Measurements from ENCODE around the gene MPP4. TPM values are rescaled to one million over a fixed set of nuclear protein-coding genes. Genes with fewer than 3 reads are reported as not detected.
A peak's percentile ranks its signal among the peaks of the same experiment; 100 is the strongest.

Gene MPP4, protein sequence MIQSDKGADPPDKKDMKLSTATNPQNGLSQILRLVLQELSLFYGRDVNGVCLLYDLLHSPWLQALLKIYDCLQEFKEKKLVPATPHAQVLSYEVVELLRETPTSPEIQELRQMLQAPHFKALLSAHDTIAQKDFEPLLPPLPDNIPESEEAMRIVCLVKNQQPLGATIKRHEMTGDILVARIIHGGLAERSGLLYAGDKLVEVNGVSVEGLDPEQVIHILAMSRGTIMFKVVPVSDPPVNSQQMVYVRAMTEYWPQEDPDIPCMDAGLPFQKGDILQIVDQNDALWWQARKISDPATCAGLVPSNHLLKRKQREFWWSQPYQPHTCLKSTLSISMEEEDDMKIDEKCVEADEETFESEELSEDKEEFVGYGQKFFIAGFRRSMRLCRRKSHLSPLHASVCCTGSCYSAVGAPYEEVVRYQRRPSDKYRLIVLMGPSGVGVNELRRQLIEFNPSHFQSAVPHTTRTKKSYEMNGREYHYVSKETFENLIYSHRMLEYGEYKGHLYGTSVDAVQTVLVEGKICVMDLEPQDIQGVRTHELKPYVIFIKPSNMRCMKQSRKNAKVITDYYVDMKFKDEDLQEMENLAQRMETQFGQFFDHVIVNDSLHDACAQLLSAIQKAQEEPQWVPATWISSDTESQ
- total RNA-seq, result 0.20 and 2.0 TPM in 2 replicates

DNA sequence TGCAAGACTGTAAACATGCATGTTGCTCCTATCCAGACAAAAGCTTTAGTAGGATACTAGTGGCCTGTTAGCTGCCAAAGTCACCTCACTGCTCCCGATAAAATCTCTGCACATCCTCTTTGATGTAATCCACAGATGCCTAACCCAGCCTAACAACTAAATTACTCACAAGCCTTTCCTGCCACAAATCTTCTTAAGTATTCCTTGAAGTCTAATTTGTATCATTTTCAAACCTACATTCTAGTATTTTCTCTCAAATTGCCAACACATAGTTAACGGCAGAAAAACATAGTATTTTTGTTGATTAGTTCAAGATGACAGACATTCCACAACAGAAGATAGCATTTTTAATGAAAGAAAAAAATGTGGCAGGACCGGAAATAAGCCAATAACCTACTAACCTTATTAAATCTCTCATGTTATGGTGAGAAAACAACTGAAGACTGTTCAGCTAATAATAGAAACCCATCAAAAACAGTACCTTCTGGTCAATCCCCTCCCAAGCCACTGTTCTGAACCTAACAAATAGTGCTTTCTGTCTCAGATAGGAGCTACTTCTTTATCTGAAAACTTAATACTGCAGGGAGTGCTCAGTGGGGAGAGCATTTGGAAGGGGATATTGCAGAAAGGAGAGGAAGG is at the start of gene MPP4:
Gene MPP4, minus strand, starts transcription at position 57 of the 639 bp plus-strand sequence. CDS start 4,690 bp downstream, outside the sequence.
- DNase-seq (ENCODE audit: low read depth in 2 of 2), result peak; percentile 10 to 87

DNA sequence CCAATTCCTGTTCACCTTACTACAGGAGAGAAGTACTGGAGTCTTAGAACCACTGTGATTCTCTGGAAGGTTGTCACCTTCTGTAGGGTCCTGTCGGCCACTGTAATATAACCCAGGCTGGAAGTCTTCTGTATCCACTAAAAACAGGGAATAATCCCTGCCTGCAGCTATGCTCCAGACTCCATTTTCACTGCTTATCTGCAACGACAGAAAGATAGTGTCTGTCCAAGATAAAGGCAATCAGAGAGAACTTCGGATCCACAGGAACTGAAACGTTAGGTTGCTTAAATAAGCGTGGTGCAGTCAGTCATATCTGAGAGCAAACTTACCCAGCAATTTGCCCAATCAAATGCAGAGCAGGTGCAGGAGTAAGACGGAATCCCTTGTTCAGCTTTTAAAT is 48.1 kb upstream of the MPP4 start:
- DNase-seq (ENCODE audit: low read depth in 2 of 2), result no peak

GRCh38 chr2:201735486-201735885 is 37.0 kb upstream of the MPP4 start:
- peak; percentile 34 to 83 for DNase-seq (ENCODE audit: low read depth in 2 of 2)

DNA sequence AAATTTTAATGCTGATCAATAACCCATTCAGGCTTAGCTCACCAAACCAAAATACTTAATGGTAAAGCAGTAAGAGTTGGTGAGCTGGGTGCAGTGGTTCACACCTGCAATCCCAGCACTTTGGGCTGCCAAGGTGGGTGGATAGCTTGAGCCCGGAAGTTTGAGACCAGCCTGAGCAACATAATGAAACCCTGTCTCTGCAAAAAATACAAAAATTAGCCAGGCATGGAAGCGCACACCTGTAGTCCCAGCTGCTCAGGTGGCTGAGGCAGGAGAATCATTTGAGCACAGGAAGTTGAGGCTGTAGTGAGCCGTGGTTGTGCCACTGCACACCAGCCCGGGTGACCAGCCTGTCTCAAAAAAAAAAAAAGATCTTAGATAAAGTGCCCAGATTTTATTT is 35.7 kb upstream of the MPP4 start:
- DNase-seq (ENCODE audit: low read depth in 2 of 2), result no peak

- peak; percentile 17 to 81 for DNase-seq (ENCODE audit: low read depth in 2 of 2)
Measured at GRCh38 chr2:201733544-201733943, 35.1 kb upstream of the MPP4 start.

DNA sequence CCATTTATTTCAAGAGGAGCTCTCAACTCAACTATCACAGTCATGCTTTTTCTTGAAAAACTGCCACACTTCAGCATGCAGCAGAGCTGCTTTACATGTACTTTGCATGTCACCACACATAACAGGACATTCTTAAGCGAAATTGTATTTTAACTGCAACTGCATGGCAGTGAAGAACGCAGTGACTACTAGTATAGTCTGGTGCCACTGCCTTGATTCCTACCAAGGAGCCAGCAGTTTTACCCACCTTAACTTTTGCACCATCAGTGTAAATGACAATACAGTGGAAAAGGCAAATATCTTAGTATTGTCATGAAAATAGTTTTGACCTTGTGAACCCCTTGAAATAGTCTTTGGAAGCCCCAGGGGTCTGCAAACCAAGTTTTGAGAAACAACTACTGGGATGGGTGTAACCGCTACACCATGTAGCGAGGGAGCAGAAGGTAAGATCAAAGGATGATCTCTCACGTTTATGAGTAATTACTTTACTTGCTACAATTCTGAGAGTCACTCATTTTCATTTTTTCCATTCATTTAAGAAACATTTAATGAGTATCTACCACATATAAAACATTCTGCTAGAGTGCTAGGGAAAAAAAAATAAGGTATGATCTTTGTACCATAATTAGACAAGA is 32.3 kb upstream of the MPP4 start:
- DNase-seq (ENCODE audit: low read depth in 2 of 2), result no peak

DNA sequence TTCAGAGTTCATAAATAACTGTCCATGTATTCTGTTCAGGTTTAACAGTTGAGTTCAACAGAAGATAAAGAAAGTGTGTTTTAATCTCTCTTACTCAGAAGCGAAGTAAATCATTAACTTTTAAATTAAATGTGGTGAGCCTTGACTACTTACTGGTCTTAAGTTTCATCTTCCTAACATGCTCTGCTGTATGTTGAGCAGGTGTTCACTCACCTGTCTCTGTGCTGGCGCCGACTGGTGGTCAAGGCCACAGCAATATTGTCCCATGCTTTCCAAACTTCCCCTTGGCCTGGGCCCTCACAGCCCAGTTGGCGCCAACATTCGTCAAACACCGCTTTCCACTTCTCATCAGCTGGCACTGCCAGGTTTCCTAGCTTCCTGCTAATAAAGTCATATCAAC is 17.0 kb upstream of the MPP4 start:
- DNase-seq (ENCODE audit: low read depth in 2 of 2), result no peak

DNA sequence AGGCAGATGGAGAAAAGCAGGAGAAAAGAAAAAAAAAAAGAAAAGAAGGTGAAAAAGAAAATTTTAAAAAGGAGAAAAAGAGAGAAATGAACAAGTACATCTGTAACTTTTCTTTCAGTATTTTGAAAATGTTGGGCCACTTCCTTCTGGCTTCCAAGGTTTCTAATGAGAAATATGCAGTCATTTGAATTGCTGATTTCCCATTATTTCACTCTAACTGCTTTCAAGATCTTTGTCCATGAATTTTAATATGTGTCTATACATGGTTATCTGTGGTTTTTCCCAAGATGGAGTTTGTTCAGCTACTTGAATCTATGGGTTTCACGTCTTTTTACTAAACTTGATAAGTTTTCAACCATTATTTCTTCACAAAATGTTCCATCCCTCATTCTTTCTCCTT is 14.3 kb upstream of the MPP4 start:
- DNase-seq (ENCODE audit: low read depth in 2 of 2), result no peak

GRCh38 chr2:201709747-201710146 is 11.3 kb upstream of the MPP4 start:
- DNase-seq (ENCODE audit: low read depth in 2 of 2), result no peak

GRCh38 chr2:201709049-201709448 is 10.6 kb upstream of the MPP4 start:
- DNase-seq (ENCODE audit: low read depth in 2 of 2), result no peak

DNA sequence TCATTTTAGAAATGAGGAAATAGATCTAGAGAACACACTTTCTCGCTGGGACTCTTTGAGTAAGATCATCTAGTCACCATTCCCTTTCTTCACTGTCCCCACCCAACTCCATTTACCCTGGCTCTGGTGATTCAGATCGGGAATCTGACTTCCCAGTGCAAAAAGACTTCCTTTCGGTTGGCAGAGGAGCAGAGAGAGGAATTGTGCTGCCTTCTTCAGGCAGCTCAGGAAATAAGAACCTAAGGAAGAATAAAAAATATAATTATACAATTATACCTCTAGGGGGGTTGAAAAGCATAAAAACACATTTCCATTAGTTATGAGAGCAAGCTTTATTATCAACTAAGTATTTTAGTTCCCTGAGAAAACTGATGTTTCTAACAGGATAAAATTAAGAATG is 9.3 kb upstream of the MPP4 start:
- peak in 1 of 2 donors; percentile 87 for DNase-seq (ENCODE audit: low read depth in 2 of 2)

DNA sequence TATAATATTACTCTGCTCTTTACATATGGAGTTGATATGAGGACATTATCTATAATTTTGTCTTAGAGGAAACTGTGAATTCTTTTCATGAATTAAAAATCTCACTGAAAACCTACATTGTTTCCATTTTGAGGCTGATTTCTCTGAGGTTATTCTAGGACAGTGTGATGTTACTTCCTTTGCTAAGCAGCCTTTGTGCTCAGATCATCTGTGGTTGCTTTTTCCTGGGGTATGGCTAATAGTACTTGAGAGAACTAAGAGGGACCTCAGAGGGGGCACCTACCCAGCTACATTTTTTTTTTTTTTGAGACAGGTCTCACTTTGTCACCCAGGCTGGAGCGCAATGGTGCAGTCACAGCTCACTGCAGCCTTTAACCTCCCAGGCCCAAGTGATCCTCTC is 8.7 kb upstream of the MPP4 start:
- DNase-seq (ENCODE audit: low read depth in 2 of 2), result peak; percentile 11 to 36

DNA sequence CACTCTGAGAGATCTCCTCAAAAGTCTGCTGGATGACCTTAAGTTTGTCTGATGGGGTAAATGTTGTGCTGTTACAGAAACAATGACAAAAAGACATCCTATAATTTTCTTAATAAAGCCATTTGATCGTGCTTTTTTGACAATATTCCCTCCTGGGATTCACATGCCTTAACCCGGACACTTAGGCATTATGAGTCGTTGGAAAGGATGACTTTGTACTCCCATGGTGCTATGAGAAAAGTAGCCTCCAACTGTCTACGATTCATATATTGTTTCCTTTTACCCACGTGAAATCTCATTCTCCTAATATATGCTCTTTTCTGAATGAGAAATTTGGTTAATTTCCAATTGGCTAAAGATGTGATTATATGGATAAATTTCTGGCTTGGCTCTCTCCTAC is 6.1 kb upstream of the MPP4 start:
- no peak for DNase-seq (ENCODE audit: low read depth in 2 of 2)

DNA sequence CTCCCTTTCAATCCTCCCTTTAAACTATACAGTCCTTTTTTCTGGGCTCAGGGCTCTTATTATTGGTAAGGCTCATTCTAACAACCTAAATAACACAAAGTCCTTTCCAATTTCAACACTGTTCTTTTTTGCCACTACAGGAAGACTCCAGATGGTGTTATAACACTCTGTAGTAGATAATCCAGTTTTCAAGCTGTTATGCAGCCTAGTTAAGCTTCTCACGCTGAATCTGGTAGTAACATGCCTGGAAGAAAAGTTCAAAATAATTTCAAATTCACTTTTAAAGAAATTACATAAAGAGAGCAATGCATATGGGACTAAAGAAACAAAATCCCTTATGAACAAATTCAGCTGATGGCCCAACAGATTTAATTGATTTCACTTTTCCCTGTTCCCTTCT is 3.2 kb upstream of the MPP4 start:
- DNase-seq (ENCODE audit: low read depth in 2 of 2), result no peak

DNA sequence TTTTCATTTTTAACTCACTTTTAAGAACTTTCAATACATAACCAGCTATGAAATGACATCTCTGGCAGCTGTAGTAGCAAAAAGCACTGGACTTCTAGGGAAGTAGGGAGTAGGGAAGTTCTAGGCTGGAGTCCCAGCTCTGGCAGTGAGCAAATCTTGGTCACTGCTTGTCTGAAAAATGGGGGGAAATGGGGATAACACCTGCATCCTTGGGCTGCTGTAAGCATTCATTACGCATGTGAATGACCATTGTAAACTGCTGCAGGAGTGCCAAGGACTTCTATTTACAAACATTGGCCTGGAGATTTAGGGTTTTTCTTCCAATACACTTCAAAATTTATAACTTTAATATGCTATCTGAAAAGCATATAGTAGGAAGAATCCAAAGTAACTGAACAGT is 972 bp upstream of the MPP4 start:
- peak in 1 of 2 donors; percentile 83 for DNase-seq (ENCODE audit: low read depth in 2 of 2)

GRCh38 chr2:201697899-201698298 is 545 bp downstream of the MPP4 start:
- peak in 1 of 2 donors; percentile 88 for DNase-seq (ENCODE audit: low read depth in 2 of 2)

- DNase-seq (ENCODE audit: low read depth in 2 of 2), result peak; percentile 63 to 96
Measured at GRCh38 chr2:201696151-201696659, 2.2 kb downstream of the MPP4 start.

GRCh38 chr2:201685156-201685555 is 13.3 kb downstream of the MPP4 start:
- DNase-seq (ENCODE audit: low read depth in 2 of 2), result no peak

GRCh38 chr2:201680743-201681142 is 17.7 kb downstream of the MPP4 start:
- peak; percentile 39 to 43 for DNase-seq (ENCODE audit: low read depth in 2 of 2)

DNA sequence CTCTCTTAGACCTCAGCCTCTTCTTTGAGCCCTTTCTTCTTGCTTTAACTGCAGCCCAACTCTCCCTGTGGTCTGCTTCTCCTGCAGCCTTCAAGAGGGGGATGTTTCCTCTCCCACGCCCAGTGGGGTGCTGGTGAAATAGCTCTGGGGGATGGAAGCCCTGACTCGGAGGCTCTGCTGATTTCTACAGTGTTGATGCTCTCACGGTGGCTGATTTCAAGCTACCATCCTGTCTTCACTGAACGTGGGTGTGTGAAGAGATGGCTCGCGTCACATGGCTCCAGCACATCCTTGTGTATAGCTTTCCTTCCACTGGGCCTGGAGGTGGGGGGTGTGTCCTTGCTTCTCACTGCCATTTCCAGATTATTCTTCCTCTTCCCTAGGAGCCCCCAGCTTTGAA is 20.0 kb downstream of the MPP4 start:
- DNase-seq (ENCODE audit: low read depth in 2 of 2), result no peak

GRCh38 chr2:201675454-201675853 is 23.0 kb downstream of the MPP4 start:
- DNase-seq (ENCODE audit: low read depth in 2 of 2), result no peak

GRCh38 chr2:201674794-201675193 is 23.6 kb downstream of the MPP4 start:
- no peak for DNase-seq (ENCODE audit: low read depth in 2 of 2)
